ENCODE results near the gene ISG20. TPM values are rescaled to one million over a fixed set of nuclear protein-coding genes. Genes with fewer than 3 reads are reported as not detected.

The ISG20 gene
- total RNA-seq, 2 experiments from 2014 or later: 310 to 345 TPM

- intact Hi-C loops (cut with micrococcal nuclease; ENCODE audit: unreplicated experiment): no loop called here
- DNase-seq (ENCODE audit: low spot score): no peak
- ChIA-PET POLR2A (interaction anchor here (1.1 kb wide), 2 partner anchors 15 to 27 kb away, joined by 3 to 5 read pairs; partner anchors contain the start of gene ISG20), CTCF (ENCODE audit: unreplicated experiment) (interaction anchor here (0.6 to 0.7 kb wide), 2 partner anchors 59 to 1579 kb away, joined by 3 read pairs; no protein-coding TSS in a partner anchor)
- no peak overlapping the region for H3K4me3 ChIP-seq (ENCODE audit: low read depth, low read length, poor library complexity, severe bottlenecking)
- no peaks in the 10 kb centered on the region for H4K20me1 ChIP-seq (ENCODE audit: insufficient read depth, low read length)
- H3K4me1 ChIP-seq (ENCODE audit: insufficient read depth, low read length, poor library complexity, severe bottlenecking): peaks cover 67% of the 10 kb centered on the region
- no peaks in the 10 kb centered on the region for H3K9me2 ChIP-seq (ENCODE audit: insufficient read depth, low read length)
- peaks cover 86% of the 10 kb centered on the region for H3K36me3 ChIP-seq (ENCODE audit: insufficient read depth, low read length)
- H3K9me3 ChIP-seq (ENCODE audit: low read length): peaks cover 13% of the 10 kb centered on the region; the same call in 1 of the 2 replicates
- peaks cover 9% of the 10 kb centered on the region; the same call in 1 of the 2 replicates for H3K79me2 ChIP-seq (ENCODE audit: insufficient read depth, low read depth, low read length)
- no peak overlapping the region for H3K4me2 ChIP-seq (ENCODE audit: low read length)
- BruUV-seq (replicated peaks): no TSS peak
- TF ChIP-seq CTCF (conservative IDR thresholded peaks at IDR 0.05; ENCODE audit: low read length) (no peak), EZH2phosphoT487 (IDR thresholded peaks at IDR 0.05; ENCODE audit: borderline replicate concordance, low read depth, low read length) (no peak)
- no peak overlapping the region for H2AFZ ChIP-seq (ENCODE audit: low read length)
- no peak overlapping the region for H3K27ac ChIP-seq (ENCODE audit: low read depth, low read length, poor library complexity, severe bottlenecking)
Measured at GRCh38 chr15:88653200-88654064, 14.6 kb downstream of the ISG20 start.

GRCh38 chr15:88654430-88655102 lies 15.8 kb downstream of the ISG20 start:
- no peak for DNase-seq (ENCODE audit: low spot score)
- no peaks in the 10 kb centered on the region; the same call in 1 of the 2 replicates for H3K79me2 ChIP-seq (ENCODE audit: insufficient read depth, low read depth, low read length)
- H3K9me3 ChIP-seq (ENCODE audit: low read length): peaks cover 13% of the 10 kb centered on the region; the same call in 1 of the 2 replicates
- no TSS peak for BruUV-seq (replicated peaks)
- no peak for TF ChIP-seq CTCF (conservative IDR thresholded peaks at IDR 0.05; ENCODE audit: low read length)
- no peak for TF ChIP-seq EZH2phosphoT487 (IDR thresholded peaks at IDR 0.05; ENCODE audit: borderline replicate concordance, low read depth, low read length)
- no peaks in the 10 kb centered on the region for H4K20me1 ChIP-seq (ENCODE audit: insufficient read depth, low read length)
- no peak overlapping the region for H3K27ac ChIP-seq (ENCODE audit: low read depth, low read length, poor library complexity, severe bottlenecking)
- H3K4me3 ChIP-seq (ENCODE audit: low read depth, low read length, poor library complexity, severe bottlenecking): no peak overlapping the region
- peaks cover 78% of the 10 kb centered on the region for H3K36me3 ChIP-seq (ENCODE audit: insufficient read depth, low read length)
- ChIA-PET CTCF (ENCODE audit: unreplicated experiment) (no interaction called here), POLR2A (interaction anchor here (0.7 to 1.1 kb wide), 2 partner anchors 9 to 16 kb away, joined by 3 to 5 read pairs; partner anchors contain the start of gene ISG20)
- intact Hi-C loops (cut with micrococcal nuclease; ENCODE audit: unreplicated experiment): no loop called here
- no peaks in the 10 kb centered on the region for H3K9me2 ChIP-seq (ENCODE audit: insufficient read depth, low read length)
- peaks cover 56% of the 10 kb centered on the region for H3K4me1 ChIP-seq (ENCODE audit: insufficient read depth, low read length, poor library complexity, severe bottlenecking)
- H2AFZ ChIP-seq (ENCODE audit: low read length): no peak overlapping the region
- H3K4me2 ChIP-seq (ENCODE audit: low read length): no peak overlapping the region
